DMS79 (cell line): ENCODE measurements around the gene YJEFN3.

Experiments used
- DNase-seq: peaks from one replicate; lab custom pipeline; 2025; lab: John Stamatoyannopoulos, UW

The YJEFN3 gene

DNA sequence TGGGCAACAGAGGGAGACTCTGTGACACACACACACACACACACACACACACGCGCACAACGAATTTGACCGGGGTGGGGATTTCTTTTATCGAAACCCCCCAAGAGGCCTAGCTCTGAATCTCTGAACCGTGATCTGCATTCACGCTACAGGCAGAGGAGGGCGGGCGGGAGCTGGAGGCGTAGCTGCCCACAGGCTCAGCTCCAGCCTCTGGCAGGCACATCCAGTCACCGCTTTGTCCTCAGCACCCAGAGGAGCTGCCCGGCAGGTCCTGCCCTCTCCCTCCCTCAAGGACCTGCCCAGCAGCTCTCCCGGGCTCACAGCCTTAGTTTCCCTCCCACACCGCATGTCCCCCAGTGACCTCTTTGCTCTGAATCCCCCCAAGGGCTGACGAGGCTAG, 29.3 kb downstream of the YJEFN3 start:
- no peak for DNase-seq

DNA sequence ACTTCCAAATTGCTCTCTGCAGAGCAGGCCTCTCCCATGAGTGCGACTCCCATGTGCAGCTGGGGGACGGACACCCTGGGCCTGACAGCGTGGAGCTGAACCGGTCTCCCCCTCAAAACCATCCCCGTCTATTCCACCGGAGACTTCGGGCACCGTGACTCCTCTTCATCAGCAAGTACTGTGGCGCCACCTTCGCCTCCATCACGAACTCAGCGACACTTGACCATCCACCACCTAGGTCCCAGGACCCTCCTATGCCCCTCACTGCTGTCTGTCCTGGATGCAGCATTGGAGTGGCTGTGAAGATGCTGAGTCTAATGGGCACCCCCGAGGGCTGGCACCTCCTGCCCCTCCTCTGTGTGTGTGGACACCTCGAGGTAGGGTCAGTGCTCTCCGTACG, 29.9 kb downstream of the YJEFN3 start:
- no peak for DNase-seq

DNA sequence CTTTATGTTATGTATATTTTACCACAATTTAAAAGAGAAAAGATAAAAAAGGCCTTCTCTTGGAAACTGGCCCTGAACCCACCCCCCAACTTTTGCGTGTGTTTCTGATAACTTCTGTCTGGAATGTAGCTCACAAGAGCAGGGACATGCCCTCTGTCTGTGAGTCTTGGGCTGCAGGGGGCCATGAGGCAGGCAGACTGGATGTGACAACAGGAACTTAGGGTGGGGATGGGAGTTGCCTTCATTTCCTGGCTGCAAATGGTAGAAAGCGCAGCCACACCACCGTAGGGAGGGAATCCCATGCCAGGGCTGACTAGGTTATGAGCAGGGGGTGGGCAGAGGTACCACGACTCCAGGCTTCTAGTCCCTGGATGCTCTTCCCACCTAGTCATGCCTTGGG, 31.2 kb downstream of the YJEFN3 start:
- no peak for DNase-seq

GRCh38 chr19:19561946-19562664, 33.4 kb downstream of the YJEFN3 start:
- no peak for DNase-seq

GRCh38 chr19:19562665-19563347, 34.1 kb downstream of the YJEFN3 start:
- no peak for DNase-seq

DNA sequence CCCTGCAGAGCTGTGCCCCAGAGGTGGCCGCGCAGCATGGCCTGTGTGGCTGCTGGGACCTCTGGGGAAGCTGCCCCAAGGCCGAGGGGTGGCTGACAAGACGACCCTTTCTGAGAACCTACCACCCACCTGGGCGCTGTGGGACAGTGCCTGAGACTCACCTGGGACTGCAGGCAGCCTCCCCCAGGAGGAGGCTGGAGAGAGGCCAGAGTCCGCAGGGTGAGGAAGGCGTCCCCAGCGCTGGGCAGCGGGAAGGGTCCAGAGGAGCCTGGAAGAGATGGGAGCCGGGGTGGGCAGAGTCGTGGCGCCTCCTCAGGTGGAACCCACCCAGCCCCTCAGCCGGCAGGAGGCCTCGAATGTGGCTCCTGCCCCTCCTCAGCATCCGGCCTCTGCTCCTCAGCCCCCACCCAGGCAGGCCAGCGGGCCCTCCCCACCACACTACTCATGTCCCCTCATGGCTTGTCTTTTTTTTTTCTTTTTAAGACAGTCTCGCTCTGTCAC, 34.7 kb downstream of the YJEFN3 start:
- no peak for DNase-seq

DNA sequence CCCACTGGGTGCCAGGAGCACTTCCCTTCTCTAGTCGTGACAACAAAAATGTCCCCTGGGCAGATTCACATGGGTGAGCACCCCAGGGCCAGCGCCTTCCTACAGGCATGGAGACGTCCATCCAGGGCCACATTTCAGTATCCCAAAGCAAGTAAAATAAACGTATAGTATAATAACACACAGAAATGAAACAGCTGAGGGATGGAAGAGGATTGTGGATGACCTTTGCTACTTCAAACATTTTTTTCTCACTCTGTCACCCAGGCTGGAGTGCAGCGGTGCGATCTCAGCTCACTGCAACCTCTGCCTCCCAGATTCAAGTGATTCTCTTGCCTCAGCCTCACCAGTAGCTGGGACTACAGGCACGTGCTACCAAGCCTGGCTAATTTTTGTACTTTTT, 37.6 kb downstream of the YJEFN3 start:
- no peak for DNase-seq

- no peak for DNase-seq
Measured at GRCh38 chr19:19567391-19567790, 38.7 kb downstream of the YJEFN3 start.

DNA sequence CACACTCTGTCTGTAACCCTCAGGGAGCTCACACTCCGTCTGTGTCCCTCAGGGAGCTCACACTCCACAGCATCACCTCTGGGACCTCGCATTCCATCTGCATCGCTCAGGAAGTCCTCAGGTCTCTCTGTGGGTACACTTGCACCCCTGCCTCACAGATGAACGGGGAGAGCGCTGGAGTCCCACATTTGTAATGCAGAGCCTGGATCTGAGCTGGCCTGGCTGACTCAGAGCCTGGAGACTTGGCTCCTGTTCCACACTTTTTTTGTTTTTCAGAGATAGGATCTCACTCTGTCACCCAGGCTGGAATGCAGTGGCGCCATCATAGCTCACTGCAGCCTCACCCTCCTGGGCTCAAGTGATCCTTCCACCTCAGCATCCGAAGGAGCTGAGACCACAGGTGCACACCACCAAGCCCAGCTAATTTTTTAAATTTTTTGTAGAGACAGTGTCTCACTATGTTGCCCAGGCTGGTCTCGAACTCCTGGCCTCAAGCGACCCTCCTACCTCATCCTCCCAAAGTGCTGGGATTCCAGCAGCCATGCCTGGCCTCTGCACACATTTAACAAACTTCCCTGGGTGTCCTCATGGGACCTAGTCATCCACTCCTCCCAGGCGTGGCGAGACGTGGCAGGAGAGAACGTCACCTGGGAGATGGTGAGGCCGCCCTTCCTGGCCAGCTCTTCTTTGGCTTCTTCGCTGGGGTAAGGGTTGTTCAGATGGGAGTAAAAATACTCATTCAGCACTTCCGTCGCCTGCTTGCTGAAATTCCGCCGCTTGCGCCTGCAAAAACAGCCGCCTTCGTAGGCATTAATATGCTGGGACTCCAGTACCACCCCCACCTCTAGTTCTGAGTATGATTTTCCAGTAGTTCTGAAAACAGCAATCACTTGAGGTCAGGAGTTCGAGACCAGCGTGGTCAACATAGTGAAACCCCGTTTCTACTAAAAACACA, 40.4 kb downstream of the YJEFN3 start:
- DNase-seq = no peak

- no peak for DNase-seq
Measured at GRCh38 chr19:19570571-19570970, 41.9 kb downstream of the YJEFN3 start.

GRCh38 chr19:19571071-19571786, 42.5 kb downstream of the YJEFN3 start:
- DNase-seq = no peak

- no peak for DNase-seq
Measured at GRCh38 chr19:19575411-19575810, 46.7 kb downstream of the YJEFN3 start.

GRCh38 chr19:19578252-19578651, 49.5 kb downstream of the YJEFN3 start:
- no peak for DNase-seq

DNA sequence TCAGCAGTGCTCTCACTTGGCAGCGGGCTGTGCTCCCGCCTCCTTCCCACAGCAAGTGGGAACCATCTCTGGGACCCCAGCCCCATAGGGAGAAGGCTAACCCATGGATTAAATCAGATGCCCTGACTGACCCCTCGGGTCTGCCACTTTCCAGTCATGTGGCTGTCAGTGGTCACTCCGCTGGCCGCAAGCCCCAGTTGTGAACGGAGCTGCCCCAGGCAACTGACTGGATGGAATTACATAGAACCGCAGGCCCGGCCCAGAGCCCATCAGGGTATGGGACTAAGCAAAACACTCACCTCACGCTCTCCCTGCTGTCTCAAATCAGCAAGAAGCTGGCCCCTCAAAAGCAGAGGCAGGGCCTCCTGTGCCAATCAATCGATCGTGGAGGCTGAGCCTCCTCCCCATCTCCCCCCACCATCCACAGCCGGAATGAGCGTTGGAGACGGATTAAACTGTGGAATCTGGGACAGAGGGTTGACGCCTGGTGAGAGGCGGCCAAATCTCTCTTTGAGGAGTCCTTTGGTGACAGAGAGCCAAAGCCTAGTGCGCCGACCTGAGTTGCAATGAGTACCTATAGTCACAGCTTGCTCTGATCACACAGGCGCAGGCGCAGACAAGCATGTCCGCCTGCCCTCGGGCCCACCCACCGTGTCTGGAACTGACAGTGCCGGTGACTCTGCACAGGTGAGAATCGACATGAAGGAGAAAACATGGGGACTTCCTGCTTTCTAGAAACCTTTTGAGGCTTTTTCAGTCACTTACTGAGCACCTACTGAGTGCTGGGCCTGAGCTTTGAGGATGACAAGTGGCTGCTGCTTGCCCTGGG, 51.0 kb downstream of the YJEFN3 start:
- DNase-seq = no peak

- DNase-seq = no peak
Measured at GRCh38 chr19:19580418-19580817, 51.7 kb downstream of the YJEFN3 start.

DNA sequence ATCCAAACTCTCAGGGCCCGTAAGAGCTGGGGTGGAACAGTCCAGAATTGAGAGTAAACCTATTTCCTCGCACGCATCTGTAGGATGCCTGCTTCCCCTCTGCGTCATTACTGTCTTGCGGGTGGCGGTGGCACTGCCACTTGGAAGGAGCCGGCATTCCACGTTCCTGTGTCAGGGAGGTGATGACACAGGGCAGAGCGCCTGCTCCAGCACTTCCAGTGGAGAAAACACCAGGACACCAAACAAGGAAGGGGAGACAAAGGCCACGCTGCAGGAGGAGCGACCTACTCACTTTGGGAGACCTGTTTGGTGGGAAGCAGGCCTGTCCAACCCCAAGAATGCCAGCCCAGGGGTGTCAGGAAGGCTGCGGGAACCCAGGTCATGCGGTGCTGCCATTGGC, 52.7 kb downstream of the YJEFN3 start:
- no peak for DNase-seq

DNA sequence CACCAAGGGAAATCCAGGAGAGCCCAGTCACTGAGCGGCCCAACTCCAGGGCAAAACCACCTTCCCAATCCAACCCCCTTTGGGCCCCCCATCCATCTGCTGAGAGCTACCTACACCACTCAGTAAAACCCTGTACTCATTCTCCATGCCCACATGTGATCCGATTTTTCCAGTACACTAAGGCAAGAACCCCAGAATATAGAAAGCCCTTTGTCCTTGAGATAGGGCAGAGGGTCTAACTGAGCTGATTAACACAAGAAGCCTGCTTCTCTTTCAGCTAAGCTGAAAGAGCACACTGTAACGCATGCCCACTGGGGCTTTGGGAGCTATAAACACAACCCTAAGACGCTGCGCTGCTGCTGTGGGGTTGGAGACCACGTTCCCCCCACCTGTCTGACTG, 53.8 kb downstream of the YJEFN3 start:
- DNase-seq = no peak

DNA sequence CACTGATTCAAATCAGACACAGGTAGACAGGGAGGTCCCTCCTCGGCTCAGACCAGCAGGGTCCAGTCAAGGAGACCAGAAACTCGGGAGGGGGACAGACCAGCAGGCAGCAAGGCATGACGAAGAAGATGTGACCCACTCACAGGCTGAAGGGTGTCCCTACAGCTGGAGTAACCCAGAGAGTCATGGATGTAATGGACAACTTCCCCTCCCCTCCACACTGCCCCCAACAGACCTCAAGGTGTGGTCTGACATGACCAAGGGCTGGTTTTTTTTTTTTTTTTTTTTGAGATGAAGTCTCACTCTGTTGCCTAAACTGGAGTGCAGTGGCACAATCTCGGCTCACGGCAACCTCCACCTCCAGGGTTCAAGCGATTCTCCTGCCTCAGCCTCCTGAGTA, 55.6 kb downstream of the YJEFN3 start:
- no peak for DNase-seq
